Right cardiac atrium (tissue), 5 donors: ENCODE results near the gene ELAVL3. TPM values are rescaled to one million over a fixed set of nuclear protein-coding genes. Genes with fewer than 3 reads are reported as not detected.
"Not testable (repeated sequence)": the region's sequence is repeated elsewhere in the genome, so short reads cannot be mapped to it uniquely, and the experiment has no call there.

Experiments used
- ATAC-seq, 2 donors: fragments of 200-7000 bp; cut with Tn5 transposase; one replicate each; pipeline versions ENCODE4 v1.8.0 to v1.9.1; 2020; ENCODE audit warnings: moderate library complexity in 2 of 2, mild to moderate bottlenecking in 1 of 2
- DNase-seq, 3 donors: peaks; one replicate each; pipeline ENCODE4 v3.0.0-alpha.2; 2020
- H3K27ac ChIP-seq: one replicate; pipeline ENCODE4 v1.5.1; 2013; ENCODE audit warnings: mild to moderate bottlenecking, low read length, control low read depth, moderate library complexity
- H3K27me3 ChIP-seq: one replicate; pipeline ENCODE4 v1.6.1; 2013; ENCODE audit not compliant: control insufficient read depth, insufficient read depth
- H3K4me1 ChIP-seq: one replicate; pipeline ENCODE4 v1.6.1; 2013; ENCODE audit warnings: low read length; ENCODE audit not compliant: control insufficient read depth, insufficient read depth
- H3K4me3 ChIP-seq: one replicate; pipeline ENCODE4 v1.5.1; 2013; ENCODE audit warnings: low read length, control low read depth
- H3K9me3 ChIP-seq: one replicate; pipeline ENCODE4 v1.6.1; 2013; ENCODE audit warnings: low read length; ENCODE audit not compliant: control insufficient read depth
- WGBS: extraction: QIAGEN DNeasy Blood & Tissue Kit; methylation state at CpG from one replicate; pipeline ENCODE4 v1.1.7; 2013; 5-methylcytosine and 5-hydroxymethylcytosine counted together
- intact Hi-C, 4 donors: fragments of 100-400 bp; cut with DNase I; formaldehyde crosslinking; loops; one replicate each; pipeline versions ENCODE4 v1.11.0 to v1.14.0; 2022 to 2023
- polyA plus RNA-seq: library from polyadenylated mRNA; stranded (reverse); fragments of 200-250 nt; gene quantifications from one replicate; pipeline ENCODE4 v1.2.3, GENCODE V29; 2013
- total RNA-seq, 4 donors: library from RNA; stranded (reverse); fragmentation: NEBNext Ultra II Directional; extraction: Animal tissue kit (Norgen Biotek cat#: 25700); gene quantifications; one replicate each; pipeline ENCODE4 v1.2.1, GENCODE V29; 2021
- donor health status: healthy with polysubstance abuse.
- donor health status: DM: no; HTN: yes; CAD: no.
- donor health status: DM: no; HTN: no; CAD: no.
- donor health status: DM: no; HTN: yes; CAD: no; lungs with severe emphysema.
- donor health status: DM: yes; HTN: yes; CAD: no.

The ELAVL3 gene
- total and polyA plus RNA-seq, 5 donors: 0.14 TPM; not detected in 4

DNA sequence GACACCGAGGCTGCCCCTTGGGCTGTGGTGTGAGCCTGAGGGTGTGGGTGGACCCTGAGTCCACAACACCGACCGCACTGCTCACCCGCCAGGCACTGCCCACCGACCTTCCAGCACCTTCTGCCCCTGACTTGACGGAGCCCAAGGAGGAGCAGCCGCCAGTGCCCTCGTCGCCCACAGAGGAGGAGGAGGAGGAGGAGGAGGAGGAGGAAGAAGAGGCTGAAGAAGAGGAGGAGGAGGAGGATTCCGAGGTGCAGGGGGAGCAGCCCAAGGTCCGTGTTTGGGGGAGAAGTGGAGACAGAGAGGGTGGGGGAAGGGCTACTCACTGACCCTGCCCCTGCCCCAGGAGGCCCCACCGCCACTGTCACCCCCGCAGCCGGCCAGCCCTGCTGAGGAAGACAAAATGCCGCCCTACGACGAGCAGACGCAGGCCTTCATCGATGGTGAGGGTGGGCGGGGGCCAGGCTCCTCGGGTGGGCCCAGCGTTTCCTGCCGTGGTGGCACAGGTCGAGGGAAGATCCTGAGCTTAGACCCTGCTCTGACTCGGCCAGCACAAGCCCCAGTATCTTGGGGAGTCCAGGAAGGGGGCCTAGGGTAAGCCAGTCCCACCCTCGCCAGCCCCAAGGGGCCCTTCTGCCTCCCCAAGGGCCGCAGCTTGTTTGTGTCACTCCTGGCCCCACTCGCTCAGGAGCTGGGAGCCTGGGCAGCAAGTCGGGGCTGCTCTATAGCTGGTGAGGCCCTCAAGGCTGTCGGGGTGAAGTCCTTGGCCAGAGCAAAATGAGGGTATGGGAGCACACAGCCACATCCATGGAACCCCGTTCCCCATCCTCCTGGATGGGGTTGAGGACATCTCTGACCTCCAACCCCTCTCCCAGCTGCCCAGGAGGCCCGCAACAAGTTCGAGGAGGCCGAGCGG, 33.2 kb downstream of the ELAVL3 start:
- 90% methylated on average over 35 of the region's 35 CpGs for whole genome bisulfite sequencing
- DNase-seq: peak in 1 of 3 donors; percentile 58
- intact Hi-C loops: loop anchor here (5.0 to 10.0 kb wide), 6 partner anchors 63 to 223 kb away; partner anchors contain the start of genes TSPAN16 (in 3 of the 4) and EPOR (in 1 of the 4)
- Histone ChIP-seq H3K4me3 (no peak overlapping the region), H3K9me3 (no peaks in the 10 kb centered on the region), H3K27me3 (no peaks in the 10 kb centered on the region), H3K4me1 (no peaks in the 10 kb centered on the region), H3K27ac (no peak overlapping the region)
- ATAC-seq: peak in 1 of 2 donors; percentile 7

DNA sequence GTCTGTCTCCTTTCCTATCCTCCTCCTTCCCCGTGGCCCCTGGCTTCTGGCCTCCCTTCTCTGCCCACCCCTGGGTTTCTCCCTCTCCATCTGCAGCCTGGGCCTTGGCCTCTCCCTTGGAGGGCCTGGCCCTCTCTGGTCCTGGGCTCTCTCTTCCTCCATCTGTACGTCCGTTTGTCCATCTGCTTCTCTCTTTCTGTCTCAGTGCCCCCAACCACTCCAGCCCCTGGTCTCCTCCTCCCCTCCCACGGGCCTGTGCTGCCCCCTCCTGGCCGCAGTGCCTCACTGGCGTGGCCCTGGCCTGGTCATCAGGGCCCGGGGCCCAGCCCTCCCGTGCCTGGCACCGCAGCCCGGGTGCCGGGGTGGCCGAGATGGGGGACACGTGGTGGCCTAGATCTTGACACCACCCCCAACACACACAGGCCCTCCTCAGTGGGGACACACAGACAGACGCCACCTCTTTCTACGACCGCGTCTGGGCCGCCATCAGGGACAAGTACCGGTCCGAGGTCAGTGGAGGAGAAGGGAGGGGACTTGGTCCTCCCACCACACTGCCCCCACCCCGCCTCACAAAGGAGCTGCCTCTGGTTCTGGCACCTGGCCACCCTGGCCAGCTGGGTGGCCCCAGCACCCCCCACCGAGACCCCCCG, 34.1 kb downstream of the ELAVL3 start:
- H3K27ac ChIP-seq: no peak overlapping the region
- no peaks in the 10 kb centered on the region for H3K27me3 ChIP-seq
- H3K4me1 ChIP-seq: no peaks in the 10 kb centered on the region
- WGBS: 59% methylated on average over 23 of the region's 23 CpGs
- ATAC-seq (peak; percentile 70 to 75), DNase-seq (peak; percentile 65 to 89 (median 83))
- intact Hi-C loops: loop anchor here (5.0 to 10.0 kb wide), 6 partner anchors 62 to 222 kb away; partner anchors contain the start of genes TSPAN16 (in 3 of the 4) and EPOR (in 1 of the 4)
- no peaks in the 10 kb centered on the region for H3K9me3 ChIP-seq
- no peak overlapping the region for H3K4me3 ChIP-seq

- Histone ChIP-seq H3K9me3 (no peaks in the 10 kb centered on the region), H3K4me1 (no peaks in the 10 kb centered on the region), H3K27me3 (no peaks in the 10 kb centered on the region), H3K27ac (no peak overlapping the region), H3K4me3 (no peak overlapping the region)
- peak in 1 of 3 donors; percentile 42 for DNase-seq
- WGBS: 92% methylated on average over 14 of the region's 14 CpGs
- intact Hi-C loops: loop anchor here (5.0 to 10.0 kb wide), 6 partner anchors 61 to 221 kb away; partner anchors contain the start of genes TSPAN16 (in 3 of the 4) and EPOR (in 1 of the 4)
- ATAC-seq: peak in 1 of 2 donors; percentile 3
Measured at GRCh38 chr19:11446271-11446651, 34.6 kb downstream of the ELAVL3 start.

DNA sequence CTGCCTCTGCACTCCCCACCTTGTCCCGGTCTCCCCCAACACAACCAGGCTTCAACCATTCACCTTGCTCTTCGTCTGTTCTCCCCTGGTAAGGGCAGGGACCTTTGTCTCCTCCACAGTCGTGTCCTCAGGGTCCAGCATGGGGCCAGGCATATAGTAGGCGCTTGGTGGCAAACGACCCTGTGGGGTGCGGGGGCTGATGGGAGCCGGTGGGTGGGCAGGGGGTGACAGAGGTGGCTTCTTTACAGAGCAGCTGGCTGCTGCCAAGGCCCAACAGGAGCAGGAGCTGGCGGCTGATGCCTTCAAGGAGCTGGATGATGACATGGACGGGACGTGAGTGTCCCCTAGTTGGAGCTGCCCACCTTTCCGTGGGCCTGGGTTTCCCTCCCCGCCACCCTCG, 35.7 kb downstream of the ELAVL3 start:
- peak in 1 of 3 donors; percentile 20 for DNase-seq
- Histone ChIP-seq H3K27me3 (no peaks in the 10 kb centered on the region), H3K27ac (no peak overlapping the region), H3K4me3 (no peak overlapping the region), H3K4me1 (no peaks in the 10 kb centered on the region), H3K9me3 (no peaks in the 10 kb centered on the region)
- WGBS: 89% methylated on average over 13 of the region's 13 CpGs
- intact Hi-C loops: loop anchor here (5.0 to 10.0 kb wide), 6 partner anchors 60 to 220 kb away; partner anchors contain the start of genes TSPAN16 (in 3 of the 4) and EPOR (in 1 of the 4)
- no peak for ATAC-seq

GRCh38 chr19:11444059-11444458, 36.8 kb downstream of the ELAVL3 start:
- H3K4me3 ChIP-seq: no peak overlapping the region
- intact Hi-C loops: loop anchor here (10.0 kb wide), 3 partner anchors 59 to 219 kb away; partner anchors contain the start of genes TSPAN16 (in 2 of the 4) and EPOR (in 1 of the 4)
- DNase-seq (peak in 1 of 3 donors; percentile 36), ATAC-seq (no peak)
- no peaks in the 10 kb centered on the region for H3K4me1 ChIP-seq
- 74% methylated on average over 5 of the region's 5 CpGs for WGBS
- no peaks in the 10 kb centered on the region for H3K9me3 ChIP-seq
- no peak overlapping the region for H3K27ac ChIP-seq
- no peaks in the 10 kb centered on the region for H3K27me3 ChIP-seq

DNA sequence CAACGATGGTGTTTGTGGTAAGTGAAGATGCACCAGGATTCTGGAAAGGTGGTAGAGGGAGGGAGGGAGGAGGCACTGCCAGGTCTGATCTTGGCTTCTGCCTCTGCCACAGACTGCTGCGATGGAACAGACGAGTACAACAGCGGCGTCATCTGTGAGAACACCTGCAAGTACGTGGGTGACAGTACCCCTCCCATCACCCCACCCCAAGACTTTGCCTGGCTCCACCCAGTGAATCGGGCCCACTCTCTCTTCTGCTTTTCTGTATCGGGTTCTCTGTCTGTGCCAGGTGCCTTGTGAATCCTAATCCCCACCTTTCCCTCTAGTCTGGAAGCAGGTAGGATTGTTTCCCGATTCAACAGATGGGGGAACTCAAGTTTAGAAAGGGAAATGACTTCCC, 42.9 kb downstream of the ELAVL3 start:
- H3K27ac ChIP-seq: no peak overlapping the region
- WGBS: 92% methylated on average over 9 of the region's 9 CpGs
- ATAC-seq: no peak
- no peak overlapping the region for H3K4me3 ChIP-seq
- intact Hi-C loops: loop anchor here in 1 of 4 donors (10.0 kb wide), 1 partner anchor 53 kb away; the partner anchor contains the start of gene EPOR
- H3K9me3 ChIP-seq: no peaks in the 10 kb centered on the region
- H3K4me1 ChIP-seq: peaks cover 2% of the 10 kb centered on the region
- H3K27me3 ChIP-seq: no peaks in the 10 kb centered on the region
- DNase-seq: peak in 1 of 3 donors; percentile 18

- Histone ChIP-seq H3K27ac (peak overlapping the region; percentile 73), H3K9me3 (no peaks in the 10 kb centered on the region), H3K27me3 (no peaks in the 10 kb centered on the region), H3K4me3 (peak overlapping the region; percentile 91), H3K4me1 (peaks cover 2% of the 10 kb centered on the region)
- intact Hi-C loops: loop anchor here in 1 of 4 donors (10.0 kb wide), 1 partner anchor 51 kb away; the partner anchor contains the start of gene EPOR
- no peak for ATAC-seq
- WGBS: 4% methylated on average over 21 of the region's 21 CpGs
- DNase-seq: peak in 1 of 3 donors; percentile 72
Measured at GRCh38 chr19:11435833-11436313, 45.0 kb downstream of the ELAVL3 start.

GRCh38 chr19:11435057-11435832, 45.6 kb downstream of the ELAVL3 start, which contains the start of the genes ODAD3 and PRKCSH:
Gene ODAD3, minus strand, starts transcription at chr19:11435121. Its CDS starts 105 bp downstream, at chr19:11435016.
Gene PRKCSH, plus strand, starts transcription at chr19:11435635. Its CDS starts 483 bp downstream, at chr19:11436118.
- Histone ChIP-seq H3K27ac (peak within 1 kb of the TSS; percentile 73), H3K27me3 (no peaks in the 10 kb centered on the region), H3K9me3 (no peaks in the 10 kb centered on the region), H3K4me1 (peaks cover 2% of the 10 kb centered on the region), H3K4me3 (peak within 1 kb of the TSS; percentile 91)
- DNase-seq (peak; percentile 99), ATAC-seq (peak; percentile 98 to 99)
- under 1% methylated on average over 53 of the region's 53 CpGs for WGBS
- intact Hi-C loops: loop anchor here in 1 of 4 donors (10.0 kb wide), 1 partner anchor 50 kb away; the partner anchor contains the start of gene EPOR

- peak overlapping the region; percentile 34 for H3K4me3 ChIP-seq
- 8% methylated on average over 9 of the region's 9 CpGs for WGBS
- DNase-seq (no peak), ATAC-seq (no peak)
- peak overlapping the region; percentile 61 for H3K27ac ChIP-seq
- no peaks in the 10 kb centered on the region for H3K27me3 ChIP-seq
- no peaks in the 10 kb centered on the region for H3K9me3 ChIP-seq
- intact Hi-C loops: loop anchor here in 1 of 4 donors (10.0 kb wide), 1 partner anchor 50 kb away; the partner anchor contains the start of gene EPOR
- peaks cover 2% of the 10 kb centered on the region for H3K4me1 ChIP-seq
Measured at GRCh38 chr19:11434703-11435056, 46.2 kb downstream of the ELAVL3 start.

- not testable (repeated sequence) for H3K9me3 ChIP-seq, H3K4me3 ChIP-seq, ATAC-seq, H3K27me3 ChIP-seq, H3K4me1 ChIP-seq, H3K27ac ChIP-seq, DNase-seq
- intact Hi-C loops: loop anchor here in 1 of 4 donors (10.0 kb wide), 1 partner anchor 49 kb away; the partner anchor contains the start of gene EPOR
- 98% methylated on average over 3 of the region's 3 CpGs for WGBS
Measured at GRCh38 chr19:11433526-11433925, 47.3 kb downstream of the ELAVL3 start.
